Endothelial cell (in vitro differentiated cells): ENCODE measurements around the gene TEAD1. TPM values are rescaled to one million over a fixed set of nuclear protein-coding genes. Genes with fewer than 3 reads are reported as not detected.

Experiments
- DNase-seq: peaks from one replicate; pipeline ENCODE4 v3.0.0; 2021; ENCODE audit warnings: low spot score
- H3K27ac Mint-ChIP-seq: one replicate; pipeline ENCODE4 v1.8.0; 2021; ENCODE audit warnings: mixed read lengths, inconsistent platforms; ENCODE audit not compliant: unreplicated experiment
- H3K27me3 Mint-ChIP-seq: one replicate; pipeline ENCODE4 v1.8.0; 2021; ENCODE audit warnings: mild to moderate bottlenecking, moderate library complexity, mixed read lengths, inconsistent platforms; ENCODE audit not compliant: unreplicated experiment
- H3K36me3 Mint-ChIP-seq: one replicate; pipeline ENCODE4 v1.8.0; 2021; ENCODE audit warnings: mild to moderate bottlenecking, low read depth, mixed read lengths, inconsistent platforms; ENCODE audit not compliant: unreplicated experiment
- H3K4me1 Mint-ChIP-seq: one replicate; pipeline ENCODE4 v1.8.0; 2021; ENCODE audit warnings: mild to moderate bottlenecking, mixed read lengths, inconsistent platforms; ENCODE audit not compliant: unreplicated experiment
- H3K4me3 Mint-ChIP-seq: one replicate; pipeline ENCODE4 v1.8.0; 2021; ENCODE audit warnings: mild to moderate bottlenecking, mixed read lengths, inconsistent platforms; ENCODE audit not compliant: unreplicated experiment
- H3K9me3 Mint-ChIP-seq: one replicate; pipeline ENCODE4 v1.8.0; 2021; ENCODE audit warnings: mixed read lengths, inconsistent platforms; ENCODE audit not compliant: unreplicated experiment
- CTCF ChIP-seq: fragments of 200-600 bp; sonication (generic); IDR thresholded peaks from one replicate; pipeline ENCODE4 v1.5.0; 2021; ENCODE audit warnings: antibody characterized with exemption; ENCODE audit not compliant: unreplicated experiment
- total RNA-seq: library from RNA; stranded (reverse); fragmentation: NEBNext Ultra II Directional; extraction: Animal tissue kit (Norgen Biotek cat#: 25700); gene quantifications from one replicate; pipeline ENCODE4 v1.2.1, GENCODE V29; 2021; ENCODE audit not compliant: unreplicated experiment

The TEAD1 gene
- total RNA-seq, 1 donor from 2014 or later = 54.4 TPM

- Mint-ChIP-seq H3K9me3 (no peaks in the 10 kb centered on the region), H3K27ac (peak overlapping the region; percentile 9), H3K27me3 (peaks cover 2% of the 10 kb centered on the region), H3K4me3 (no peak overlapping the region), H3K36me3 (no peaks in the 10 kb centered on the region), H3K4me1 (peaks cover 69% of the 10 kb centered on the region)
- DNase-seq = no peak
- TF ChIP-seq CTCF = no peak
These were observed 27.8 kb downstream of the TEAD1 start for GRCh38 chr11:12701811-12702592.

- Mint-ChIP-seq H3K27me3 (peaks cover under 1% of the 10 kb centered on the region), H3K4me1 (peaks cover 65% of the 10 kb centered on the region), H3K27ac (no peak overlapping the region), H3K4me3 (no peak overlapping the region), H3K9me3 (no peaks in the 10 kb centered on the region), H3K36me3 (no peaks in the 10 kb centered on the region)
- TF ChIP-seq CTCF = no peak
- DNase-seq = no peak
These were observed 28.8 kb downstream of the TEAD1 start for GRCh38 chr11:12702999-12703453.

GRCh38 chr11:12704049-12704448, 29.8 kb downstream of the TEAD1 start:
- no peak overlapping the region for H3K4me3 Mint-ChIP-seq
- no peak overlapping the region for H3K27ac Mint-ChIP-seq
- no peak for DNase-seq

GRCh38 chr11:12705874-12706273, 31.7 kb downstream of the TEAD1 start:
- peaks cover 51% of the 10 kb centered on the region for H3K4me1 Mint-ChIP-seq
- H3K4me3 Mint-ChIP-seq = no peak overlapping the region
- H3K9me3 Mint-ChIP-seq = no peaks in the 10 kb centered on the region
- H3K27me3 Mint-ChIP-seq = peaks cover 2% of the 10 kb centered on the region
- no peak for DNase-seq
- no peak overlapping the region for H3K27ac Mint-ChIP-seq
- TF ChIP-seq CTCF = no peak
- H3K36me3 Mint-ChIP-seq = peaks cover 4% of the 10 kb centered on the region

More at GRCh38 chr11:12704049-12704448, 29.8 kb downstream of the TEAD1 start:
- Mint-ChIP-seq H3K4me1 (peaks cover 56% of the 10 kb centered on the region), H3K36me3 (no peaks in the 10 kb centered on the region), H3K9me3 (no peaks in the 10 kb centered on the region), H3K27me3 (no peaks in the 10 kb centered on the region)
- TF ChIP-seq CTCF = no peak
